ENCODE data around the gene AMPD1. TPM values are rescaled to one million over a fixed set of nuclear protein-coding genes. Genes with fewer than 3 reads are reported as not detected.

The AMPD1 gene
- 0.11 TPM in 1 of 2 replicates, not detected in the other for total RNA-seq (2014; rRNA removed)
- not detected for polyA plus RNA-seq (2012)

DNA sequence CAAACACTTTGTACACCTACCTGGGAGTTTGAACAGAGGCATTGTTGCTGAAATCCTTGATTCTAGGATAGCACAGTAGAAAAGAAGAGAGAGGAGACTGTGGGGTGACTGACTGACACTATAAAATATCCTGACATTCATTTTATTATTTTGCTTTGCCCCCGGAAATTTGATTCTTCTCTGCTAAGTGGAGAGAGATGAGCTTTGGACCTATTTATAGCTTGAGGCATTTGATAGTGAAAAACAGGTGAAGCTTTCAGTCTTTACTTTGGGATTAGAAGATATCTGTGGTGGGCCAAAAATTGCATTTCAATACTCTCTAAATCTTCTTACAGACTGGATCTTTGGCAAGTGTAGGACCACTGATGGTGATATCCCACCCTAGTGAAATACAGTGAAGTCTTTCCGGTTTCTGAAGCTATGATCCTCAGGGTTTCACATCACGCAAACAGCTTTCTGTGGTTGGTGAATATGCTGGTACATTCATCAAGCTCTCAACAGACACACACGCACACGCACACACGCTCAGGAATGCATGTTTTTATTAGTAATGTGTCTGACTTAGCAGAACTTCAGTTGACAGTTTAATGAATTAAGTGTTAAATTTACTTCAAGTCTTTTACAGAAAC lies at the start of gene AMPD1:
AMPD1 (minus strand) TSS at position 117 of the 629 bp plus-strand sequence; CDS start at position 42, 75 bp downstream.
- peak; percentile 69 for DNase-seq (ENCODE audit: low read depth)

DNA sequence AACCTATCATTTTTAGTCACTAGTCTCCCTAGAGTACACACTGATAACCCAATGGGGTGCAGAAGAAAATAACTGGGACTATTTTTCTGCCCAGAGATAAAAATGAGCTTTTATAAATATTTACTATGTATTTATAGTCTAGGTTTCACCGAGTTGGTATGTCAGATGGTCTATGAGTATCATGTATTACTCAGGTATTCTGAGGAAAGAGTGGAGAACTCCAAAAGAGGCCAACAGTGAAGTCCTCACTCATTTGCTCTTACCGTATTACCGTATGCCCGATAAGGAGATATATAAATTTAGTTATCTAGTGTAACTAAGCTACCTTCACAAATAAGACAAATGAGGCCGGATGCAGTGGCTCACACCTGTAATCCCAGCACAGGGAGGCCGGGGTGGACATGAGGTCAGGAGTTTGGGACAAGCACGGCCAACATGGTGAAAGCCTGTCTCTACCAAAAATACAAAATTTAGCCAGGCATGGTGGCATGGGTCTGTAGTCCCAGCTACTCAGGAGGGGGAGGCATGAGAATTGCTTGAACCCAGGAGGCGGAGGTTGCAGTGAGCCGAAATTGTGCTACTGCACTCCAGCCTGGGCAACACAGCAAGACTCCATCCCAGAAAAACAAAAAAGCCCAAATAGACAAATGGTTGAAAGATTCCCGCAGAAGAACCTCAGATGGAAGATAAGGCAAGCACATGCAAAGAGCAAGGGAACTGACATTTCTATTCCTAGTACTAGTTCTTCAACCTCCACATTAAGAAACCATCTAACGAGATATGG lies 46.8 kb upstream of the AMPD1 start:
- DNase-seq (ENCODE audit: low read depth) = no peak

DNA sequence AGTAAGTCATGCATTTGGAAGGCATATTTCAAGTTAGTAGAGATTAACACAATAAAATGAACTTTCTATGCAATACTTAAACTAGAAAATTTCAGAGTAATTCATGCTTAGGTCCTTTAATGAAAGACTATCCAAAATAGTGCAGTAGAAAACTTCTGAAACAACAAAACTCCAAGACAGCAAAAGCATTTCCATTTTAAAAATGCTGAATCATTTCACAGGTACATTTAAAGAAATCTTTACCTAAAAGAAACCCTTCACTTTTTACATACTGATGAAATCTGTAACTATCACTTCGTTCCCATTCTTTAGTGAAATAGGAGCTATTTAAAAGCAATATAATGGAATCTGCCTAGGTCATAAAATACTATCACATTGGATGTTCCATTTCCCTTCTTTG lies 45.0 kb upstream of the AMPD1 start:
- DNase-seq (ENCODE audit: low read depth) = no peak

DNA sequence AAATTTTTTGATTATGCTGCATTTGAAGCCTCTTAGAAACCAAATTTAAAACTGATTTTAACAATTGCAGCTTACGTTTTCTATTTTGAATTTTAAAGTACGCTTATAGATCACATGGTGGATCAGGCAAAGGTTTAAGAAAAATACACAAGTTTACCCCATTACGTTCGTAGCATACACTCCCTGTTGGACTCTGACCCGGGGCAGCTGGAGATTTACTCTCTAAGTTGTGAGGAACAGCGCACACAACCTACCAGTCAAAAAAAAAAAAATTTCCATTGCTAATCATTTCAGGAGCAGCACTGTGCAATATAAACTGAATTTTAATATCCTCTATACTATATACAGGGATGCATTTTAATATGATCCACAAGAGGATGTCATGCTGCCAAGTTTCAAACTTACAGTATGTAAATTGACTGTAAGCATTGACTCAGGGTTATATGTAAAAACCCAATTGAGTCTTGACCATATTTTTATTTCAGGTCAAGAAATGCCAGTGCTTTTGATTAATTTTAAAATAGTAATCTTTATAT lies 42.0 kb upstream of the AMPD1 start:
- no peak for DNase-seq (ENCODE audit: low read depth)

DNA sequence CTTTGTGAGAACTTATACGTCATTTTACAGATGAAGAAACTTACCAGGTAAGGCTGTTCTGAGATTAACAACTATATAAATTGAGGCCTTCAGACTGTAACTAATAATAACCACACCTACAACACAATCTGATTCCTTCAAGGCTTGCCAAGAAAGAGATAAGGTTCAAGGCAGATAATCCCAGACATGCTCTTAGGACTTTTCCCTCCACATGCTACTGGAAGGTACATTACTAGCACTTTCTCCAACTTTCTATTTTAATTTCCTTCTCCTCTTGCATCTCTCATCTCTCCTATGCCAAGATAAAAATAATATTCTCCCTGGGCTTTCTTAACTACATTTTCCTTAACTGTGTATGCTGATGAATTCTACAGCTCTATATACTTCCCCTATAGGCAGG lies 40.1 kb upstream of the AMPD1 start:
- no peak for DNase-seq (ENCODE audit: low read depth)

DNA sequence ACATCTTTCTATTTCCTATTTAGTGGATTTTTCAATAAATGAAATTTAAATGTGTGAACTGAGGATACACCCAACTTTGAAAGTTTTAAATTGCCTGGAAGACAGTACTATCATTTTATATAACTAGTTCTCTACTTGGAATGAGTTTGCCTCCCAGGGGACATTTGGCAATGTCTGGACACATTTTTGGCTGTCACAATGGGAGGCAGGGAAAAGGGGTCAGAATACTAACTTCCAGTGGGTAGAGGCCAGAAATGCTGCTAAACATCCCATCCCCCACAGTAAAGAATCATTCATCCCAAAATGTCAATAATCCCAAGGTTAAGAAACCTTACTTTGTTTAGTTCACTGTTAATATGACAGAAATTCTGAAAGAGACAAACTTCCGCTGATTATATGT lies 34.4 kb upstream of the AMPD1 start:
- DNase-seq (ENCODE audit: low read depth) = no peak

DNA sequence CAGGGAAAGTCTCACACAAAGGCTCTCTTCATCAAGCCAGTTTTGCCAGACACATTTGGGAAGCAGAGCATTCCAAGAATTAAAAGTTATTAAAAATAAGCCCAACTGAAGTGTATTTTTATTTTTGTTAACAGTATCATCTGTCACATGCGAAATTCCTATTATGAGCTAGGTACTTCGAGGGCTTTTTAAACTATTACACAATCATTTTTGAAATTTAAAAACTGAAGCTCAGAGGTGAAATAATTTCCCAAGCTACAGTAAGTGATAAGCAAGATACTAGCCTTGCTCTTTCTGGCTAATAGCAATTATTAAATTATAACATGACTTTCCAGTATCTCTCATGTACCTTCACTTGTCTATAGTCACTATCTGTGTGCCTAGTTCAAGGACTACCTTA lies 33.2 kb upstream of the AMPD1 start:
- DNase-seq (ENCODE audit: low read depth) = no peak

DNA sequence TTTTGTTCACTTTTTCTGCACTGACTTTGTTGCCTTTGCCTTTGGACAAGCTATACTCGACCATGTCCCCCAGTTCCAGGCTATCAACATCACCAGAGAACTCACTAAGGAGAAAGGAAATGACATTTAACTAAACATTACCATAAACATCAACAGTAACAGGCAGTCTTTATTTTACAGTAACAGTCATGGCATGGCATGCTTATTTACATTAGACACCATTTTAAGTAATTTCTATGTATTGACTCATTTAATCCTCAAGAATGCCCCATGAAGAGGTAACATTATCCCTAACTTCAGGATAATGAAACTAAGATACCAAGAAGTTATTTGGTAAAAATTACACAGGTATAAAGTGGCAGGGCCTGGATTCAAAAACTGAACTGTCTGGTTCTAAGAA lies 29.9 kb upstream of the AMPD1 start:
- DNase-seq (ENCODE audit: low read depth) = no peak

DNA sequence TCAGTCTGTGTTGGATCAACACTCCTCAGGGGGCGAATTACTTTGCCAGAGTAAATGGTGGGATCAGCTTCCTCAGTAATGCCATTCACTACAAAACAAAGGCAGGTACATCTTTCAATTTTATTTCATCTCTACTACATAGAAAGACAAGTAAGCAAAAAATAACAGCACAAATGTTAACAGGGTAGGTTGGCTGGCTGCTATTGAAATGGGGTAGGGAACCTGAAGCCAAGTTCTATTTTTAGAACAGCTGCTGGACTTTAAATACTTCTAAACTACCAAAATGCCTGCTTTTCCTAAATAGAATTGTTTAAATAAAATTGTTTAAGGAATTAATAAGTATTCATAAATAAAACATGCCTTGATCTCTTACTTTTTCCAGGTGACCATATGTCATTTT lies 28.6 kb upstream of the AMPD1 start:
- no peak for DNase-seq (ENCODE audit: low read depth)

DNA sequence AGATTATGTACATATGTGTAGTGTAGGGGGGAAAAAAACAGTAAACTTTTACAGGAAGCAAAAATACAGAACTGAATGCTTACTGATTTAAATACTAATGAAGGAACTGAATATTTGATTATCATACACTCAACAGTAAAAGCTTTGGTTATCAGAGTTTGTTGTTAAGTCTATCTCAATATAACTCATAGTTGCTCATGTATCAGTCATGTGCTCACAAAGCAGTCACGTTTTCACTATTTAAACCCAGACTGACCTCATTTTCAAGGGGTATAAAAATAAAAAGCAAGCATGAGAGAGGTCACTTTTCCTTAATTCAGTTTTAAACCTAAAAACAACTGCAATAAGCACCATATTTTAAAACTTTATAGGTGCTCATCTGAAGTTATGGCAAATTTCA lies 28.1 kb upstream of the AMPD1 start:
- DNase-seq (ENCODE audit: low read depth) = no peak

DNA sequence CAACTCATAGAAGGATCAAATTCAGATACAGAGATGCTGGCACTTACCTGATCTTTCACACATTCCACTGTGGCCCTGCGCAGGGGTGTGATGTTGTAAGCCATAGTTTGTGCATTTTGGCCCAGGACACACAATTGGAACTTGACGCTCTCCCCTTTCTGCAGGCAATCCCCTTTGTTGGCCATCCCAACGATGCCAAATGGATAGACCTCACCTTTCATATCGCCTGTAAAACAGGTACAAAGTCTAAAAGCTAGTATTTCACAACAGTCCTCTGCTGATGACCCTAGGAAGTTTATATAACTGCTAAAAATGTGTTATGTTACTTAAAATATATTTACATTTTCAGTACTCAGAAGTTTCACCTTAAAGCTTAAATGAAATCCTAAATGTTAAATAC lies 25.1 kb upstream of the AMPD1 start:
- DNase-seq (ENCODE audit: low read depth) = no peak

DNA sequence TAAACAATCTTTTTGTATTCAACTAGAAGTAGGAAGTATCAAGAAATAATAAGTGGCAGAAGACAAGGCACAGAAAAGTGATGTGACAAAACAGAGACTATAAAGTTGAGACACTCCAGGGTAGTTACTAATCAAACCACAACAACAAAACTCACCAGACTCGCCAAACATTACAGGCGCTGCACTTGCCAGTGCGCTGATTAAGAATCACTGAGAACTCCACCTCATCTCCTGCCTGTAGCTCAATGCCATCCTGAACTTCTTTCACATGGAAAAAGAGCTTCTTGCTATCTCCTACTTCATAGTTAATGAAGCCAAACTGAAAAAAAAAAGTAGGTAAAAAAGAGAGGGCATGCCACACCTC lies 24.1 kb upstream of the AMPD1 start:
- peak; percentile 22 for DNase-seq (ENCODE audit: low read depth)

DNA sequence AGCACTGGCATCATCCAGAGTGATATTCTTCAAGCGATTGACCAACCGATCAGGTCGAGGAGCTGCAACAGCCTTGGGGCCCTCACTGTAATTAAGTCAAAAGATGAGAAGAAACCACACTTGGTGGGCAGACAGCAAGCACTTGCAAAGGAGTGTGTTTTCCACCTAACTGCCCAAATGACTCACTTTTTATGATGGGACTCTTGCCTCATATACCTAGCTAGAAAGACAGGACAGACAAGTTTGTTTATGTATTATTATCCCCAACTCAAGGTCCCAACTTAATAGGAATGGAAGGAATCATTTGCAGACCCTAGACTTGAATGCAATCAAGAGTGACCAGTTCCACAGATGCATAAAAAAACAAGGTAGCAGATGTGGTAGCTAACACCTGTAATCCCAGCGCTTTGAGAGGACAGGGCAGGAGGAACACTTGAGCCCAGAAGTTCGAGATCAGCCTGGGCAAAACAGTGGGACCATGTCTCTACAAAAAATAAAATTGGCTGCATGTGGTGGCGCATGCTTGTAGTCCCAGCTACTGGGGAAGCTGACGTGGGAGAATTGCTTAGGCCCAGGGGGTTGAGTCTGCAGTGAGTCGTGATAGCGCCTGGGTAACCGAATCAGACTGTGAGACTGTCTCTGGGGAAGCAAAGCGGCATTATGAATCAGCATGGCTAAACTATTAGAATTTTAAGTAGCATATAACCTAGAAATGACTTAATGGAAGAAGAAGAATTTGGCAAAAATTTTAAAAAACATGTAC lies 23.5 kb upstream of the AMPD1 start:
- peak; percentile 60 for DNase-seq (ENCODE audit: low read depth)

DNA sequence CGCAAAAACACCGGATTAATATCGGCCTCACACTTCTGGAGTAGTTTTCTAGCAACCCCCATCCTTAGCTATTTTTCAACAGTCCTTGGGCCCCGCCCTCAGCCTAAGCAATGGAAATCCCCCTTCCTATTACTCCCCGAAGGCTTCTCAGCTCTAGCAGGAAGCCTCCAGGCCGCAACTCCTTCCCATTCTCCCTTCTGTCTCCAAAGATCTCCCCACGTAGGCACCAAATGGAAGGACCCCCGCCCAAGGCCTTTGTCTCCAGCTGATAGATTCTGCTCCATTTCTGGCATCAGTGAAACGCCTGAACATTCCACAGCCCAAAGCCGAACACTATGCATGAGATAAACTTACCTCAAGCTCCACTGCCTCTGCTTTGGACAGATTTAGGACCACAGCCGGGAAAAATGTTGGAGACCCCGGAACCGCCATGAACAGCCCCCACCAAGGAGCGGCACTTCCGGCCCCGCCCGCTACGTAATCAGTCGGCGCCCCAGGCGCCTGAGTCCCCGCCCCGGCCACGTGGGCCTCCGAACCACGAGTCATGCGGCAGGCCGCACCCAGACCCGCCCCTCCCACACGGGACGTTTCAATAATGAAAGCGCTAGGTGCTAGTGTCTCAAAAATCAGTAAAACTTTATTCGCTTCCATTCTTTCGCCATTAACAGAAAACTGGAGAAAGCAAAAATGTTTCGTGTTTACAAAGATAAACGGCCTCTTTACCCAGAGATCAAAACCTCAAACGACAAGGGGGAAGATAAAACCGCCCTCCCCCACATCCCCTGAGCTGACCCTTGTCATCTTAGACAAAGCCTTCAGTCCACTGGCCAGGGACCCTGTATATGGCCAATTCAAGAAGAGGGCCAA lies 21.2 kb upstream of the AMPD1 start, which contains the start of gene NRAS:
NRAS (minus strand) TSS at position 468 of the 867 bp plus-strand sequence. CDS start 611 bp downstream, outside the sequence.
- DNase-seq (ENCODE audit: low read depth) = peak; percentile 88

DNA sequence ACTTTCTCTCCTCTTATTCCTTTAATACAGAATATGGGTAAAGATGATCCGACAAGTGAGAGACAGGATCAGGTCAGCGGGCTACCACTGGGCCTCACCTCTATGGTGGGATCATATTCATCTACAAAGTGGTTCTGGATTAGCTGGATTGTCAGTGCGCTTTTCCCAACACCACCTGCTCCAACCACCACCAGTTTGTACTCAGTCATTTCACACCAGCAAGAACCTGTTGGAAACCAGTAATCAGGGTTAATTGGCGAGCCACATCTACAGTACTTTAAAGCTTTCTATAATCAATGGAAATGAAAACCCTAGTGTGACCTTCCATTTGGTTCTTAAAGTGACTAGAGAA lies 20.6 kb upstream of the AMPD1 start:
- peak; percentile 32 for DNase-seq (ENCODE audit: low read depth)

DNA sequence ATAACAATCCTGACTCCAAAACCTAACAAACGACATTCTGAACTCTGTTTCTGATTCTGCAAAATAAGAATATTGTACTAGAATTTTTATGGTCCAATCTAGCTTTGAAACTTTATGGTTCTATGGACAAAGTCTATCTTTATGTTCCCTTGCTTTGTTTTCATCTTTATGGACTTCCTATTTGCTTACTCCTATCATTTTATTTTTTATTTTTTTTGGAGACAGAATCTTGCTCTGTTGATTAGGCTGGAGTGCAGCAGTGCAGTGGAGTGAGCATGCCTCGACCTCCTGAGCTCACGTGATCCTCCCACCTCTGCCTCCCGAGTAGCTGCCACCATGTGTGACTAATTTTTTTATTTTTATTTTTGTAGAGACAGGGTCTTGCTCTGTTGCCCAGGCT lies 17.6 kb upstream of the AMPD1 start:
- no peak for DNase-seq (ENCODE audit: low read depth)

DNA sequence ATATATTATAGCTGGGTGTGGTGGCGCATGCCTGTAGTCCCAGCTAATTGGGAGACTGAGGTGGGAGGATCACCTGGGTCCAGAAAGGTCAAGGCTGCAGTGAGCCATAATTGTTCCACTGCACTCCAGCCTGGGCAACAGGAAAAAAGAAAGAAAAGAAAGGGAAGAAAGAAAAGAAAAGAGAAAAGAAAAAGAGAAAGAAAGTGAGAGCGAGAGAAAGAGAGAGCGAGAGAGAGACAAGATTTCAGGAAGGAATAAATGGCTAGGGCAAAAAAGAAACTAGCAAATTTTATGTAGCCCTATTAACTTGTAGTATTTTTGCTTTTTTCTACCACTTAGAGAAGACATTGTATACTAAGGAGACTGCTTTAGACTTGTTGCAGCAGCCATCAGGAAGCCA lies 15.0 kb upstream of the AMPD1 start:
- DNase-seq (ENCODE audit: low read depth) = no peak

DNA sequence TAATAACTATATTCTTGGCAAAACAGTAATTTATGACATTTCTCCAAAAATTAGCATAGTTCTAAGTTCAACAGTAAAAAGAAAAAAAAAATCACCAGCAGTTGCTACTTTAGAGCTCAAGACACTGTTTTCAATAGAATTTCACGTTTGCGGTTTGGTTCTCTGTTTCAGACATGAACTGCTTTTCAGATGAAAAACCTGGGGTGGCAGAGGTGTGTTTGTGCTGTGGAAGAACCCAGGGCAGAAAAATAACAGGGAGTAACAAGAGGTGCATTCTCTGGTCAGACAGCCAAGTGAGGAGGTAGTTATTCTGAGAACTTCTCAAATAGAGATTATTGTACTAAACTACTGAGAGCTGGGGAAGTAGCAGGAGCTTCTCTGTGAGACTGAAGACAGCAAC lies 12.3 kb upstream of the AMPD1 start:
- no peak for DNase-seq (ENCODE audit: low read depth)

DNA sequence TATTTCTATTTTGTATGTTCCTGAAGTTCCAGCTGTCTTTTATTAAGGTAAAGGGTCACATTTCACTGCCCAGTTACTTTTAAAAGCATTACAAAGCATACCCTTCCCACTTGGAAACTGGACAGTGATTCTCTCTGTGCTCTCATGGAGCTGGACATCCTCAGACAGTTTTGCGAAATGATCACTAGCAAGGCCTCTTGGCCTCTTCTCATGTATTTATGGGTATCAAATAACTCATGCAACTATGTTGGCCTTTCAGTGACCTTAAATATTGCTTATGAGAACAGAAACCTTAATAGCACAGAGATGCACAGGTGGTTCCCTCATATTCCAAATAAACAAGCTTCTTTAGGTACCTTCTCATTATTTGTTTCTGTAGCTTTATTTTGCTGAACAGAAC lies 7.9 kb upstream of the AMPD1 start:
- DNase-seq (ENCODE audit: low read depth) = peak; percentile 14

DNA sequence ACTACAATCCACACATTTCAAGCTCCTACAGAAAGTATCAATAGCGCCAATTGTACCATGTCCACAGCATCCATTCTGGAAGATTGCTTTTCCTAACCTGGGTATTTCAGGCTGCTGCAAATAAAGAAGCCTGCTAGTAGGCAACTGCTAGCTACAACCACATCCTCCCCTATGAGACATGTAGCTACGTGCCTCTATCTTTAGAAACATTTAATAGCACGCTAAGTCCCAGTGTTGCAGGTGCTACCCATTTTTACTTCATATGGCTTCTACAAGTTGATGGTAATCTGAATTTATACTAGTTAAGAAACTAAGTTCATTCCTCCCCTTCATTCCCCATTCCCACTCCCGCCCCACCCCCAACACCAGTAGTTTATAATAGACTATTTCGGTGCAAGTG lies 7.4 kb upstream of the AMPD1 start:
- DNase-seq (ENCODE audit: low read depth) = no peak

DNA sequence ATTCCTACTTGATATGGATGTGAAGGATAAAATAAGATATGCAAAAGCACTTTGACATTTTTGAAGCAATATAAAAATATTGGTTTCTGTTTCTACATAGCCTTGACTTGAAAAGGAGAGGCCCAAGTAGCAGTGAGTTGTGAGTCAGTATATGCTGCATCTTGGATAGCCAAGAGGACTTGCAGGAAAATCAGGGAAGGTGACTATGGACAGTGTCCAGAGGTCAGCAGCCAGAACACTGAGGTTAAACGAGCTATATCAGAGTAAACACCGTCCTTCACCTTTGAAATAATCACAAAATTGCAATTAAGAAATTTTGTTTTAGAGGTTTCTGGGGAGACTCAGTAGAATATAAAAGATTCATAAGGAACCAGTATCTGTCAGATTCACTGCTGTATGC lies 6.6 kb upstream of the AMPD1 start:
- no peak for DNase-seq (ENCODE audit: low read depth)

Measured in LHCN-M2 (cell line).